ENCODE results near the gene CXorf66.

- no peak; the same call in 1 of the 2 replicates for TF ChIP-seq CTCF (IDR thresholded peaks at IDR 0.05)
- no peak for TF ChIP-seq REST (IDR thresholded peaks at IDR 0.05; ENCODE audit: insufficient read depth in 1 of 2, low read depth in 2 of 2, low read length in 1 of 2)
- no peak for TF ChIP-seq POLR2AphosphoS5 (IDR thresholded peaks at IDR 0.05; ENCODE audit: low read depth, low read length)
Observed at GRCh38 chrX:139936259-139936658, 29.1 kb downstream of the CXorf66 start.

Data from Panc1 (cell line).